Rectal smooth muscle tissue (tissue), 1 donor: ENCODE results near the gene ARHGAP35.
A peak's percentile ranks its signal among the peaks of the same experiment; 100 is the strongest.

Experiments used
- H3K27ac ChIP-seq: one replicate; pipeline ENCODE4 v1.7.0; 2013; ENCODE audit warnings: low read depth, low read length, inconsistent platforms
- H3K27me3 ChIP-seq: one replicate; pipeline ENCODE4 v1.7.0; 2013; ENCODE audit warnings: low read length; ENCODE audit not compliant: control insufficient read depth, insufficient read depth
- H3K36me3 ChIP-seq: one replicate; pipeline ENCODE4 v1.7.0; 2013; ENCODE audit warnings: low read length; ENCODE audit not compliant: control insufficient read depth, insufficient read depth
- H3K4me1 ChIP-seq: one replicate; pipeline ENCODE4 v1.7.0; 2013; ENCODE audit warnings: low read length; ENCODE audit not compliant: control insufficient read depth, insufficient read depth
- H3K4me3 ChIP-seq: one replicate; pipeline ENCODE4 v1.7.0; 2013; ENCODE audit warnings: low read length
- H3K9ac ChIP-seq: one replicate; pipeline ENCODE4 v1.7.0; 2013; ENCODE audit warnings: low read length

ARHGAP35 gene

DNA sequence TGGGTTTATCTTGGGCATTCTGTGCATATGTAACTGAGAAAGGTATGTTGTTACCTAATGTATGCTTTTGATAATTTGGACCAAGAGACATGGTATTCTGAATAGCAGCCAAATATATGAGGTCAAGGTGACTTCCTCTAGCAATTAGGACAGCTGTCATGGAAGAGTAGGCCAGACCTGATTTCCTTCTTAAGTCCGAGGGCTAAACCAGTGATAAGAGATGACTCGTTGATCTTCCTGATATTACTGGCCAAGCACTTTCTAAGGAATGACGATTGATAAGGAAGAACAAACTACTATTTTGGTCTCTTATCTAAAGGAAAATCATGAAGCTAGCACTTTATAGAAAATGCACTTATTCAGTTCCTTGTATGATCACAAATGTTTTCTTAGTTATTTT lies 42.7 kb downstream of the ARHGAP35 start:
- no peaks in the 10 kb centered on the region for H3K36me3 ChIP-seq
- peaks cover 12% of the 10 kb centered on the region for H3K4me1 ChIP-seq

DNA sequence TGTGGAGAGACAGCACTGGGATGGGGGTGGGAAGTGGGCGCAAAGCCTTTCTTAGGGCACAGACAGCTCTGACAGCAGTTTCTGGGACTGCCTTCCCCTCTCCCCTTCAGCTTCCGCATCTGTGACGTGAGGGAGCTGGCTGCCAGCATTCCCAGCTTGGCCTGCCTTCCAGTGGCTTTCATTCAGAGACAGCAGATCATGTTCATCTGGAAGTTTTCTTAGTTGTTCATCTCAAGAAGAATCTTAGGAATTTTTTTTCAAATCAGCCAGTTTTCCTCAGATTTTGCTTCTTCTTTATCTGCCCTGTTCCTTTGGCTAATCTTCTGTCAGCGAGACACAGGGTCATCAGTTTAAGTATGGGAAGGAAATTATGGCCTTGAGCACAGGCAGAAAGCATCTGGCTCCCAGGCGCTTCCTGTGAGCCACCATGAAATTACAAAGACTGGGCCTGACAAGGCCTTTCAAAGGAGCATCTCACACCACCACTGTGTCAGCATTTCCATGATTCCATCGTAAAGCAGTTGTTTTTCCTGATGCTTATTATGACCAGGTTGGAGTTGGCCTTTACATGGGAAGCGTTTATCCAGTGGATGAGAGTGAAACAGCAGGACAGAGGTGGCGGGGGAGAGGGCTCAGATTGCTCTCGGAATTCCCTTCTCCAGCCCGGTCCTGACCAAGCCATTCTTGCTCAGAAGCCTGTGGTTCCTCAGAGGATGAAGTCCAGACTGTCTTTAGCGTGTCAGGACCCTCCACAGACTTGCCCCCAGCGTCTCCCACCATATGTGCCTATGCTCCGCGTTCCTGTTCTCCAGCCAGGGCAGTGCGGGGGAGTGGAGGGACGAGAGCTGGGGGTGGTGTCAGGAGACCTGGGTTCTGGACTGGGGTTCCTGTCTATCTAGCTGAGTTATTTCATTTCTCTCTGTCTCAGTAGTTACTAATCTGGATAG lies 43.6 kb downstream of the ARHGAP35 start:
- peaks cover 6% of the 10 kb centered on the region for H3K4me1 ChIP-seq
- peak overlapping the region; percentile 46 for H3K27ac ChIP-seq
- no peak overlapping the region for H3K9ac ChIP-seq
- no peaks in the 10 kb centered on the region for H3K36me3 ChIP-seq
- no peaks in the 10 kb centered on the region for H3K27me3 ChIP-seq
- peak overlapping the region; percentile 31 for H3K4me3 ChIP-seq

More for the DNA sequence above, 42.7 kb downstream of the ARHGAP35 start:
- Histone ChIP-seq H3K27me3 (no peaks in the 10 kb centered on the region), H3K9ac (no peak overlapping the region), H3K27ac (no peak overlapping the region), H3K4me3 (no peak overlapping the region)

DNA sequence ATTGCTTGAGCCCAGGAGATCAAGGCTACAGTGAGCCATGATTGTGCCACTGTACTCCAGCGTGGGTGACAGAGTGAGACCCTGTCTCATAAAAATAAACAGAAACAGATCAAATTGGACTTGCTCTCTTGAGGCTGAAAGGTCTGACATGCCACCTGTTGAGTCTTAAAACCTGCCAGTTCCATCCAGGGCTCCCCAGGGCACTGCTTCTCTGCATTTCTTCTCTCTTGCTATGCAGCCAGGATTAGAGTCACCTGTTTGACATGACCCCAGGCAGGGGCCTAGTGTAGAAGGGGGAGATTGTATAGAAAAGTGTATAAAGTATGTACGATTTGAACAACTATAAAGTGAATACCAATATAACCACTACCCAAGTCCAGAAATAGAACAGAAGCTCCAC lies 45.4 kb downstream of the ARHGAP35 start:
- H3K4me1 ChIP-seq, result peaks cover 6% of the 10 kb centered on the region
- no peak overlapping the region for H3K27ac ChIP-seq
- H3K36me3 ChIP-seq, result no peaks in the 10 kb centered on the region
- no peaks in the 10 kb centered on the region for H3K27me3 ChIP-seq
- H3K4me3 ChIP-seq, result no peak overlapping the region
- H3K9ac ChIP-seq, result no peak overlapping the region

DNA sequence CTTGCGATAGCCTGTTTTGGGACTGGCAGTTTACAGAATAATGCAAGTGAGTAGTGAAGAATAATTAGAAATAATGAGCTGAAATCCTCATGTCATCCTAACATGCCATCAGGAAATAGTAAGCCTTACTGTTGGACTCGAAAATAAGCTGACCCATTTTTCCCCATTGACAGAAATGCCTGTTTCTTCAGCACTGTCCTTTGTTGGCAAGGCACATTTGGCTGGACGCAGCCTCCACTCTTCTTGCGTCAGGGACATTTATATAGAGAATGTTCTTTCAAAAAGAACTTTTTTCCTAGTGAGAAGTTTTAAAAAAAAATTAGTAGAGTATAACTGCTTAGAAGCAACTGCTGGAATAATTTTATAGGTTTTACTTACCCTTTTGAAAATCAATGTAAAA lies 47.1 kb downstream of the ARHGAP35 start:
- Histone ChIP-seq H3K4me1 (peaks cover 2% of the 10 kb centered on the region), H3K36me3 (no peaks in the 10 kb centered on the region), H3K9ac (no peak overlapping the region), H3K4me3 (no peak overlapping the region), H3K27me3 (no peaks in the 10 kb centered on the region), H3K27ac (no peak overlapping the region)

DNA sequence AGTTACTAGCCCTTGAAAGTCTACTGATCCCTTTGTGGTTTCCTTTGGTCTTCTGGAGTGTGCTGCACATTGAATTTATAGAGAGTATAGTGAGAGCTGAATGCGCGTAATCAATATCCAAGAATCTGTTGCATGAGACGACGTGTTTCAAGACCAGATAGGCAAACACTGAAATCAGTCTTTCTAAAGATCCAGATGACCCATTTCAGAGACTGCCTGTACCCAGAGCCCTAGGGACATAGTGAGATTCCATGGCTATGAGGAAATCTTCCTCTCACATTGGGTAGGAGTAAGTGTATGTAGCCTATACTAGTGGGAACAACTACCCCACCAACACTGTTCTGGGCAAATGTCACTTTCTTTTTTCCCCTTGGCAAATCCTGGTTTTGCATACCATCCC lies 48.6 kb downstream of the ARHGAP35 start:
- no peak overlapping the region for H3K27ac ChIP-seq
- H3K36me3 ChIP-seq, result no peaks in the 10 kb centered on the region
- H3K27me3 ChIP-seq, result no peaks in the 10 kb centered on the region
- H3K4me1 ChIP-seq, result peaks cover 9% of the 10 kb centered on the region
- no peak overlapping the region for H3K4me3 ChIP-seq
- no peak overlapping the region for H3K9ac ChIP-seq
